NCI-H1436 (cell line): ENCODE measurements around the gene ZNF524.

Experiments
- DNase-seq: peaks from one replicate; lab custom pipeline; 2025; lab: John Stamatoyannopoulos, UW

Gene ZNF524

DNA sequence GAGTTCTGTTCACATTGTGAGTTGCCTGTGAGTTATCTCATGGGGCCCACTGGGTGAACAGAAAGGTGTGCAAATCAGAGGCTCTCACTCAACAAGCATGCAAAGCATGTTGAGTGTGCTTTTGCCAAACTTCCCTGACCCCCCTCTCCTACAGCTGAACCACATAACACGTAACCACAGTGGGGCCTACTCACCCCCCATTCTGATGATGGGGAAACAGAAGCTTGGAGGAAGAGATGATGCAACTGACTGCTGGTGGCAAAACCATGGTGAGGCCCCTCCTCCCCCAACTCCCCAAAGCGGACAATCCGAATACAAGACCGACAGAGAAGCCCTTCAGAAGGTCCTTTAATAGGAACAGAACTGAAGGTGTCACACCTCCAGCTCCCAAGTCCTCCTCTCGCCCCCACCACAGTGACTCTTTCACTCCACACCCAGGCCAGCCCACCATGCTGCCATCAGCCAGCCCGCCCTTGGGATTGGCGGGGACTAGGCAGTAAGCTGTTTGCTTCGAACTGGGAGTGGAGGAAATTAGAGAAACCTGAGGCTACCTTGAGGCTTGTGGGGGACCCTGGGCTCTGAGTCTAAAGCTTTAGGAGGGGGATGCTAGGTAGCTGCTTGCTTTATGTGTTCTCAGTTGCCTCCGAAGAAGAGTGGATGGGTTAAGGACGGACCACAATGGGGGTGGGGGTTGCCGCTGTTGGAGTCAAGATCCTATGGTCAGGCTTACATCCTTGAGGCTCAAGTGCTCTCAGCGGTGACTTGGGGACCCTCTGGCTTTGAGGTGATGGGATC lies 20.5 kb downstream of the ZNF524 start:
- DNase-seq, result no peak

DNA sequence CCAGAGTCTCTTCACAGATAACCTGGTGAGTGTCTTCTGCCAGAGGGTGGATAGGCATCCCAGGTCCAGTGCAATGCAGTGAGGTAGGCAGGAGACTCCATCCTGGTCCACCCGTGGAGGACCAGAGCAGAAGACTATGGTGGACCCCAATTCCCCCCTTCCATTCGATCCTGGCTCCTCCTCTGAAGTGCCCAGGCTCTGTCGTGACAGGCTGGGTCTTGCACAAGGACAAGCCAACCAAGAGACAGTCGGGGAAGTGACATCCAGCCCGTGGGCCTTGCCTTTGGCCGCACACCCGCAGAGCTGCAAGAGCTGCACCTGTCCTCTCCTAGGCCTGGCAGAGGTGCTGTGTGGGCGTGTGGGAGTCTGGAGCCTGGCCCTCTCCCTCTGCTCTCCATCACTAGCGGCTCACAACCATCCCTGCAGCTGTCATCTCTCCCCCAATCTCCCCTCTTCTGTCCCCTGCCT lies 21.2 kb downstream of the ZNF524 start:
- DNase-seq, result no peak

DNA sequence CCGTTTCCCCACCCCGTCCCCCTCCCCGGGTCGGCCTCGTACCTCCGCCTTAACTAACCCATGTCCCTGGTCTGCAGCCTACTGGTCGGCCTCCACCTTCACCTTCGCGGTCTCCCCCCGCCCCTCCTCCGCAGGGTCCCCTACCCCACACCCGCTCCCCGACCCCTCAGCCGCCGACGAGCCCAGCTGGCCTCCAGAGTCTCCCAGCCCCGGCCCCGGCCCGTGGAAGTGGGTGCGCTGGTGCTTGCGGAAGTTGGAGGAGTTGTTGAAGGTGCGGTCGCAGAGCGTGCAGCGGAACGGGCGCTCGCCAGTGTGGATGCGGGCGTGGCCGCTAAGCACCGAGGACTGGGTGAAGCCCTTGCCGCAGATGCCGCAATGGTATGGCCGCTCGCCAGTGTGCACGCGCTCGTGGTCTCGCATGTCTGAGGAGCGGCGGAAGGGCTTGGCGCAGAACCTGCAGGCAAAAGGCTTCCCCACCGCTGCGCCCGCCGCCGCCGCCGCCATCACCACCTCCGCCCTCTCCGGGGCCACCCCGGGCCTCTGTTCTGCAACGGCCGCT lies 21.7 kb downstream of the ZNF524 start:
- DNase-seq, result no peak

GRCh38 chr19:55622242-55622969 lies 22.3 kb downstream of the ZNF524 start:
- no peak for DNase-seq

DNA sequence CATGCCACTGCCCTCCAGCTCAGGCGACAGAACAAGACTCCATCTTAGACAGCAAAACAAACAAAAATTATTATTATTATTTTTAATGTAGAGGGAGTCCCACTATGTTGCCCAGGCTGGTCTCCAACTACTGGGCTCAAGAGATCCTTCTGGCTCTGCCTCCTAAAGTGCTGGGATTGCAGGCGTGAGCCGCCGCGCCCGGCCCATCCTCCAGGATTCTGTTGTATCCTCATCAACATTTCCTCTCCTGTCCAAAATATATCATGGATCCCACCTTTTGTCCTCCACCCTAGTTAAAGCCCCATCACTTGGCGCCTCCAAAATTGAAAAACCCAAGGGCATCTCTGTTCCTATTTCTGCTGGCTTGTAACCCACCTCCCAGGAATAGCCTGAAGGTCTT lies 23.0 kb downstream of the ZNF524 start:
- DNase-seq, result no peak

- no peak for DNase-seq
Observed at GRCh38 chr19:55623561-55623960, 23.5 kb downstream of the ZNF524 start.

GRCh38 chr19:55624109-55625003 lies 24.3 kb downstream of the ZNF524 start, which contains the start of gene ZNF784:
TSS of gene ZNF784 (minus strand) at chr19:55624566. CDS start at chr19:55624561, 5 bp downstream.
- DNase-seq, result peak; percentile 98

- no peak for DNase-seq
Observed at GRCh38 chr19:55625004-55625326, 24.9 kb downstream of the ZNF524 start.

DNA sequence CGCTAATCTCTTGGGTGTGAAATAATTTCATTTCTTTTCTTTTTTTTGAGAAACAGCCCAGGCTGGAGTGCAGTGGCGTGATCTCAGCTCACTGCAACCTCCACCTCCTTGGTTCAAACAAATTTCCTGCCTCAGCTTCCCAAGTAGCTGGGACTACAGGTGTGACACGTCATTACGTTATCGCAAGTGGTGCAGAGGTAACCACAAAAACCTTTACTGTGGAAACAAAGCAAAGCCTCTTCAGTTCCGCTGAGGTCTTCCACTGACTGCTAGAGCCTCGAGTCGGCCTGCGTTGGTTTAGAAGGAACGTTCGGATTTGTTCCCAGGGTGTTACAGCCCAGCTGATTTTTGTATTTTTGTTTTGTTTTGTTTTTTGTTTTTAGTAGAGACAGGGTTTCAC lies 26.3 kb downstream of the ZNF524 start:
- DNase-seq, result no peak

DNA sequence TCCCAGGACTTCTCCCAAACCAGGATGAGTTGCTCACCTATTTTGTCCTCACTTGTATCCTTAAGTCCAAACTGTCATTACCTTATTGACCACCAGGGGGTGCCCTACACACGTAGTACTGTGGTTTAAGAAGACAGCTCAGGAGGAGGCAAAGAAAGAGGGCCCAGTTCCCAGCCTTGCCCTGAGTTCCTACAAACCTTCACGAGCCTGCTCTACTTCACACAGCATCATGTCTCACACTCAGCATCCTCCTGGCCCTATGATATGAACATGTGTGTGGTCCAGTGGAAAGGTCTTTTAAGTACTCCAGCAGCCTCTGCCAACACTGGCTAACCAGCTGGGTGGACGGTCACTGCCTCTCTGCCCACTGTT lies 32.4 kb downstream of the ZNF524 start:
- DNase-seq, result peak; percentile 95

- no peak for DNase-seq
Observed at GRCh38 chr19:55633861-55634260, 33.8 kb downstream of the ZNF524 start.

GRCh38 chr19:55635334-55635717 lies 35.2 kb downstream of the ZNF524 start:
- DNase-seq, result no peak

GRCh38 chr19:55635856-55636440 lies 35.9 kb downstream of the ZNF524 start:
- no peak for DNase-seq

DNA sequence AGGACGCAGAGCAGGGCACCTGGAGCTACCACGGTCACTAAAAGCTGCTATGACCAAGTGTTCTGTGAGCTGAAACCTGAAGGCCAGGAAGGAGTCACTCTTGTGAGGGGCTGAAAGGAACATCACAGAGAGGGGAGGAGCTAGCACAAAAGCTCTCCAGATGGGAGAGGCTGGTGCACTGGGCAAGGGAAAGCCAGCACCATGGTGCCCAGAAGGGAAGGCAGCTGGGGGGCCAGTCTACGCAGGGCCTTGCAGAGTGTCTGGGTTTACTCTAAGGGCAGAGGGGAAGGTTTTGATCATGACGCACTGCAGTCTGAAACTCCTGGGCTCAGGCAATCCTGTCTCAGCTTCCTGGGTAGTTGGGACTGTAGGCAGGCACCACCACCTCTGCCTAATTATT lies 36.6 kb downstream of the ZNF524 start:
- no peak for DNase-seq

- no peak for DNase-seq
Observed at GRCh38 chr19:55637534-55637933, 37.4 kb downstream of the ZNF524 start.

GRCh38 chr19:55638864-55639359 lies 38.8 kb downstream of the ZNF524 start:
- no peak for DNase-seq

GRCh38 chr19:55640043-55640576 lies 40.0 kb downstream of the ZNF524 start:
- DNase-seq, result peak; percentile 58

DNA sequence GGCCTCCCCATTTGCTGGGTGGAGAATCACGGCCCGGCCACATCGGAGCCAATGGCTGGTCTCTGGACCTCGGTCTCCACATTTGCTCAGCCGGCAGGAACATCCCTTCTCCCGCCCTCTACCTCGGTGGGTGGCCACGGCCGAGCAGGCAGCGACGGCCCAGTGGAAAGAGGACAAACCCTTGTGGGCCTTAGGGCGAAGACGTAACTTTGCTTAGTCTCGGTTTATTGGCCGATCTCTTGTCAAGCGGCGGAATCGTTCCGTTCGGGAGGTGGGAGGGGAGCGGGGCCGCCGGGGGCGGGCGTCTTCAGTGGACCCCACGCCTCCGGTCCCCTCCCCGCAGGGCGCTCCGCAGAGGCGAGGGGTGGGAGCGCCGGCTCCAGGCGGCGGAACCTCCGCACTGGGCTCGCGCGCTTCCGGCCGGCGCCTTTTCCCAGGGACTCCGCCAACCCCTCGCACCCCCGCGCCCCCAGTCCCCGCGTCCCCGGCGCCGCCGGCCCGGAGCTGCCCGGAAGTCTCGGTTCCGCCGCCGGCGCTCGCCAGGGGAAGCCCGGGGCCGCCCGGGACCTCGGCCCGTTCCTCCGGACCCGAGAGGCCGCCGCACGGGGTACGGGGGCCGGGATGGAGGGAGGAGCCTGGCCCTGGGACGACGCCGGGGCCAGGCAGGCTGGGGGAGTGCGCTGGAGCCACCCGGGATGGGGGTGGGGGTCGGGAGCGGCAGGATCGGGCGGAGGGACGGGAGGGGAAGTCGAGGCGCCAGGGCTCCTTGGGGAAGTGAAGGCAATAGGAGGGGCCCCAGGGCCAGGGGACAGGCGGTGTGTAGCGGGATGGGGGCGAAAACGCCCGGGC lies 40.7 kb downstream of the ZNF524 start, which contains the start of gene ZNF580:
ZNF580 (plus strand) TSS at position 426 of the 849 bp plus-strand sequence. CDS start 1,507 bp downstream, outside the sequence.
- peak; percentile 53 for DNase-seq

DNA sequence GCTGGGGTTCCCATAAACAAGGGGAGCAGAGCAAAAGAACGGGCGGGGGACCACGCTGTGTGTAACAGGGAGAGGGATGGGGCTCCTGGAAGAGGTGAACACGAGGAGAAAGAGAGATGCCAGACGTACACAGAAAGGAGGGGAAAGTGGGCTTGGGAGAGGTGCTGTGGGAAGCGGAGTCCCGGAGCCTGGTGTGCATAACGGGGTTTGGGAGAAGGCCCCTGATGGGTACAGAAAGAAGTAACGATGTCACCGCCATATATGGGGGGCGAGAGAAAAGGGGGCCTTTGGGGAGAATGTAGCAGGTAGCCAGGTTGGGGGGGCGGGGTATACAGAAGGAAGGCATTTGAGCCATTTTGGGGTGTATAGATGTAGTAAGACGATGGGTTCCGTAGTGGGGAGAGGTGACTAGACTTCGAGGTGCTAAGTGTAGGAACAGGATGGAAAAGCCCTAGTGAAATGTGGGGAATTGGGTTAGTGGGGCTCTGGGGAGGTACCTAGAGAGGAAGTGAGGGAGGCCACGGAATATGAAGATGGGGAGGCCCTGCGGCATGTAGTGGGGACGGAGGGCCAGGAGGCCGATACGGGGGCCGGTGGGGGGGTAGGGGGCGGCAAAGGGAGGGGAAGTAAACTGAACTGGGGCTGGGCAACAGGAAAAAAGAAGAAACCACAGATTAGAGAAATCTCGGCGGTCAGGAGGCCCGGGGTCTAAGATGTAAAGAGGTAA lies 41.5 kb downstream of the ZNF524 start:
- no peak for DNase-seq
